ENCODE results near the gene DOCK11.

- TF ChIP-seq, protein P1, sequence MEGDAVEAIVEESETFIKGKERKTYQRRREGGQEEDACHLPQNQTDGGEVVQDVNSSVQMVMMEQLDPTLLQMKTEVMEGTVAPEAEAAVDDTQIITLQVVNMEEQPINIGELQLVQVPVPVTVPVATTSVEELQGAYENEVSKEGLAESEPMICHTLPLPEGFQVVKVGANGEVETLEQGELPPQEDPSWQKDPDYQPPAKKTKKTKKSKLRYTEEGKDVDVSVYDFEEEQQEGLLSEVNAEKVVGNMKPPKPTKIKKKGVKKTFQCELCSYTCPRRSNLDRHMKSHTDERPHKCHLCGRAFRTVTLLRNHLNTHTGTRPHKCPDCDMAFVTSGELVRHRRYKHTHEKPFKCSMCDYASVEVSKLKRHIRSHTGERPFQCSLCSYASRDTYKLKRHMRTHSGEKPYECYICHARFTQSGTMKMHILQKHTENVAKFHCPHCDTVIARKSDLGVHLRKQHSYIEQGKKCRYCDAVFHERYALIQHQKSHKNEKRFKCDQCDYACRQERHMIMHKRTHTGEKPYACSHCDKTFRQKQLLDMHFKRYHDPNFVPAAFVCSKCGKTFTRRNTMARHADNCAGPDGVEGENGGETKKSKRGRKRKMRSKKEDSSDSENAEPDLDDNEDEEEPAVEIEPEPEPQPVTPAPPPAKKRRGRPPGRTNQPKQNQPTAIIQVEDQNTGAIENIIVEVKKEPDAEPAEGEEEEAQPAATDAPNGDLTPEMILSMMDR (IDR thresholded peaks at IDR 0.05; ENCODE audit: insufficient read depth, low read length): no peak
- TF ChIP-seq POLR2AphosphoS5 (IDR thresholded peaks at IDR 0.05; ENCODE audit: low read depth): no peak
These were observed 15.4 kb upstream of the DOCK11 start for GRCh38 chrX:118480172-118480571.
